HG02981 (cell line): Measurements from ENCODE around the gene ZBTB32.
"Not testable (repeated sequence)": the region's sequence is repeated elsewhere in the genome, so short reads cannot be mapped to it uniquely, and the experiment has no call there.

Experiments
- ATAC-seq: cut with Tn5 transposase; IDR thresholded peaks from one replicate; pipeline ENCODE4 v1.9.1; 2021; ENCODE audit warnings: mild to moderate bottlenecking, moderate library complexity; ENCODE audit not compliant: unreplicated experiment

Gene ZBTB32

GRCh38 chr19:35719402-35720162 lies 15.2 kb downstream of the ZBTB32 start:
- no peak for ATAC-seq

- ATAC-seq: no peak
Observed at GRCh38 chr19:35720163-35720524, 15.8 kb downstream of the ZBTB32 start.

GRCh38 chr19:35720648-35721047 lies 16.3 kb downstream of the ZBTB32 start:
- ATAC-seq: no peak

GRCh38 chr19:35721374-35721773 lies 17.0 kb downstream of the ZBTB32 start:
- no peak for ATAC-seq

GRCh38 chr19:35722461-35722860 lies 18.1 kb downstream of the ZBTB32 start:
- ATAC-seq: no peak

- ATAC-seq: no peak
Observed at GRCh38 chr19:35722897-35723296, 18.5 kb downstream of the ZBTB32 start.

- ATAC-seq: no peak
Observed at GRCh38 chr19:35723671-35724070, 19.3 kb downstream of the ZBTB32 start.

GRCh38 chr19:35724132-35724531 lies 19.8 kb downstream of the ZBTB32 start:
- ATAC-seq: not testable (repeated sequence)

- ATAC-seq: no peak
Observed at GRCh38 chr19:35724560-35724959, 20.2 kb downstream of the ZBTB32 start.

- no peak for ATAC-seq
Observed at GRCh38 chr19:35725216-35725861, 21.0 kb downstream of the ZBTB32 start.

- no peak for ATAC-seq
Observed at GRCh38 chr19:35727053-35727955, 22.9 kb downstream of the ZBTB32 start.

- ATAC-seq: no peak
Observed at GRCh38 chr19:35727956-35728706, 23.8 kb downstream of the ZBTB32 start.

- ATAC-seq: no peak
Observed at GRCh38 chr19:35729021-35729420, 24.7 kb downstream of the ZBTB32 start.

GRCh38 chr19:35729763-35730162 lies 25.4 kb downstream of the ZBTB32 start:
- ATAC-seq: no peak

- ATAC-seq: no peak
Observed at GRCh38 chr19:35730326-35730725, 26.0 kb downstream of the ZBTB32 start.

- ATAC-seq: no peak
Observed at GRCh38 chr19:35731353-35731752, 27.0 kb downstream of the ZBTB32 start.

GRCh38 chr19:35731779-35732405 lies 27.5 kb downstream of the ZBTB32 start:
- no peak for ATAC-seq

GRCh38 chr19:35732540-35733179 lies 28.3 kb downstream of the ZBTB32 start:
- no peak for ATAC-seq

- no peak for ATAC-seq
Observed at GRCh38 chr19:35733180-35734125, 29.1 kb downstream of the ZBTB32 start.
